Amniotic epithelial cell (primary cell): ENCODE results near the gene P4HA3.

Experiments
- DNase-seq: peaks from one replicate; pipeline ENCODE4 v3.0.0-alpha.2; 2010; ENCODE audit warnings: low read depth

P4HA3 gene

GRCh38 chr11:74316772-74317505 lies 5.5 kb upstream of the P4HA3 start:
- DNase-seq, result peak; percentile 35

DNA sequence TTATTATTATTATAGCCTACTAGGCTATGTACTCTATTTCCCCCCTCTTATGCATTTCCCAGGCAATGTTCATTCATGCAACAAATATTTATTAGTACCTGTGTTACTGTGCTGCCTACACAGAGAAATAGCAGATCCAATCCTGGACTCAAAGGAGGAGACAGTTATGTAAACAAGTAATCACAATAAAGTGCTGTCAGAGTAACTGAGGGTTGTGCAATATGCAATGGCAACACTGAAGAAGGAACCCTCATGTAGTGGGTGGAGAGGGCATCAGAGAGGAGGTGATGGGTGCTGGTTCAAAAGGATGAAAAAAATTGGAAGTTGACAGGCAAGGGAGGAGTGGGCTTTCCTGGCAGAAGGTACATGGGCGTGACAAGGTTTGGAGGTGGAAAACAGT lies 886 bp upstream of the P4HA3 start:
- peak; percentile 79 for DNase-seq

GRCh38 chr11:74310857-74311256 lies 583 bp downstream of the P4HA3 start:
- no peak for DNase-seq

GRCh38 chr11:74307434-74307833 lies 4.0 kb downstream of the P4HA3 start:
- DNase-seq, result peak; percentile 82

DNA sequence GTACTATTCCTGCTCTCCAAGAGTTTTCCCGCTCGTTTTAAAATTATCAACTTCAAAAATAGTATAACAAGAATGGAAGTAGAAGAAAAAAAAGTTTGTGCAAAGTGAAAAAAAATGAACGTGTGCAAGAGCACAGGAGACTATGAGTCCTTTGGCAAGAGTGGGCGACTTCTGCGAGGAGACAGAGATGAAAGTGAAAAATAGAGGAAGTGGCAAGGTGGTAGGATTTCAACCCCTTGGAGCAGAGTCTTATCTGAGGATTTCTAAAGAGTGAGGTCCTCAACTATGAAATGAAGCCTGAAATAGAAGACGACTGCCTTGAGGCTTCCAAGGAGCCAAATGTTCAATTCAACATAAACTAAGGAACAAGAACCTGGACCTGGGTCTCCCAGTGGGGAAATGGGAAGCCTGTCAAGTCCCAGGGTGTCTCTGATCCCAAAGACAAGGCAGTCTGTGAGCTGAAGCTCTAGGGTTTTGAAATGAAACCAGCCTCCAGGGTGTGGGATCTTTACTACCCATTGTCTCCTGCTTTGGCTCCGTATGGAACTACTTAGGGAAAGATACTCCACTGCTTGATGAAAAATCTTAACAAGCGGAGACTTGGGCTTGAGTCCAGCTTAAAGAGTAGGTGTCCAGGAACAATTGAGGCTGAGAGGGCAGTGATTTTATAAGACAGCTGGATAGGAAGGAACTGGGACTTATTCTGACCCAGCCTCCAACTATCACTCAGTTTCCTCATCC lies 4.8 kb downstream of the P4HA3 start:
- no peak for DNase-seq

GRCh38 chr11:74299015-74299414 lies 12.4 kb downstream of the P4HA3 start:
- DNase-seq, result no peak

GRCh38 chr11:74297484-74297883 lies 14.0 kb downstream of the P4HA3 start:
- DNase-seq, result no peak

- DNase-seq, result peak; percentile 94
These were observed 22.5 kb downstream of the P4HA3 start for GRCh38 chr11:74288911-74289310.

DNA sequence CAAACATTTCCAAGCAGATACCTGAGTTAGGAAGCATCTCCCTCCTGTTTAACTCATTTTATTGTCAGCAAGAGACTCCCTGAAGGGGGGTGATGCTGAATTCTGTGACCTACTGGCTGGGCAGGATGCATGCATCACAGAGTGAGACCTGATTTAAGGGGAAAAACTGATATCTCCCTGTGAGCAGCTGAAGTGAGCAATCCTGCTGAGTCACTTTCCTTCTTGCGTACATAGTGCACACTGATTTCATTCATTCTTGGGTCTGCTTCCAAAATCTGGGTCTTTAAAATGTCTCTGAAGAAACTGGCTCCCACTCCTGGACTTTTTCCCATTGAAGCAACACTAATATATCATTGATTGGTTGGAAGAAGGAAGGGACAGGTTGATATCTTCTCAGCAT lies 23.3 kb downstream of the P4HA3 start:
- peak; percentile 97 for DNase-seq

DNA sequence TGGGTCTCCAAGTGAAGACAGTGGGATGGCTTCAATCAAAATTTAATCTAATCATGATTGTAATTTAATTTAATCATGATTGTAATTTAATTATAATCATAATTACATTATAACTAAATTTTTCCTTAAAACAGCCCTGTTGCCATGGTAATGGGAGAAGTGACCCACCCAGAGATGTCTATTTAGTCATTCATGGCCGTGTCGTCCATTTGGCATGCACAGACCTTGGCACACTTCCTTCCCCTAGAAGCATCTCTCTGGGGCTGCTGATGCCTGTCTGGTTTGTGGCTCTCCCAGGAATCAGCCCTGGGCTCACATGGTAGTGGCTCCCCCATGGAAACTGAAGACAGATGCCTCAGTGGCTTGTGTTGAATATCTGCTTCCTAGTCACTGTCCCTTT lies 27.0 kb downstream of the P4HA3 start:
- no peak for DNase-seq

- no peak for DNase-seq
These were observed 27.8 kb downstream of the P4HA3 start for GRCh38 chr11:74283580-74284180.

DNA sequence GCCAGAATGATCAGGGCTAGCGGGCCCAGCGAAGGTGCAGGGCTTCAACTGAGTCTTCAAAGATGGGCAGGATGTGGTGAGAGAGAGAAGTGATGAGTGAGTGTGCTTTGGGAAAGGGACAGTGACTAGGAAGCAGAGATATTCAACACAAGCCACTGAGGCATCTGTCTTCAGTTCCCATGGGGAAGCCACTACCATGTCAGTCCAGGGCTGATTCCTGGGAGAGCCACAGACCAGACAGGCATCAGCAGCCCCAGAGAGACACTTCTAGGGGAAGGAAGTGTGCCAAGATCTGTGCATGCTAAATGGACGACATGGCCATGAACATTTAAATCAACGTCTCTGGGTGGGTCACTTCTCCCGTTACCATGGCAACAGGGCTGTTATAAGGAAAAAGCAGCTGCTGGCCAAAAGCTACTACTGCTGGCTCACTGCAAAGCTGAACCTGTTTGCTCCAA lies 28.5 kb downstream of the P4HA3 start:
- no peak for DNase-seq

DNA sequence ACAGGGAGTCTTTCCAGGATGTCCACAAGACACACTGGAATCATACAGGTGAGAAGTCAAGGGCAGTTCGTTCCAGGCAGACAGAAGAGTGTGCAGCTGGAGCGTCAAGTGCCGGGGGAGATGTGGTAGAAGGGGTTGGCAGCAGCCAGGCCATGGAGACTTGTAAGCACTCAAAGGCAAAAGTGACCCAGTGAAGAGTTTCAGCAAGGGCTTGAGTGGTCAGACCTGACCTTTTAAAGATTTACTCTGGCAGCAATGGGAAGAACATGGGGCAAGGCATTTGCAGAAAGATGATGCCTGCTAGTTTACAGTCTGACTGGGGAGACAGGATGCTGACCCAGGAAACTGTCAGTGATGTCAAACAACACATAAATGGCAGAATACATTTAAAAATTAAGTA lies 29.0 kb downstream of the P4HA3 start:
- no peak for DNase-seq

DNA sequence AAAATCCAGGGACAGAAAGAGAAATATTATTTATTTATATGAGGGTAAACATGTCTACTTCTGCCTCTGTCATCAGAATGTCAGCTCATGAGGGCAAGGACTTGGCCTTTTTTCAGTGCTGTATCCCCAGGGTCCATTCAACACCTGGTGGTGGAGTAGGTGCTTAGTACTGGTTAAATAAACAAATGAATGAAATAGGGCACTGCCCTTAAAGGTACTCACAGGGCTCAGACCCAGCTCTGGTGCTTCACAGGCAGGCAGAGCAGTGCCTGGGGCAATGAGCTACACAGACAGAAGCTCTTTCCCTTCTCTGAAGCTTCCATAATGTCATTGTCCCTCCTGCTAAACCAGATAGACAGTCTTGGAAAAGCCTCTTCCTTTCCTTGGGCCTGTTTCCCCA lies 30.9 kb downstream of the P4HA3 start:
- no peak for DNase-seq

DNA sequence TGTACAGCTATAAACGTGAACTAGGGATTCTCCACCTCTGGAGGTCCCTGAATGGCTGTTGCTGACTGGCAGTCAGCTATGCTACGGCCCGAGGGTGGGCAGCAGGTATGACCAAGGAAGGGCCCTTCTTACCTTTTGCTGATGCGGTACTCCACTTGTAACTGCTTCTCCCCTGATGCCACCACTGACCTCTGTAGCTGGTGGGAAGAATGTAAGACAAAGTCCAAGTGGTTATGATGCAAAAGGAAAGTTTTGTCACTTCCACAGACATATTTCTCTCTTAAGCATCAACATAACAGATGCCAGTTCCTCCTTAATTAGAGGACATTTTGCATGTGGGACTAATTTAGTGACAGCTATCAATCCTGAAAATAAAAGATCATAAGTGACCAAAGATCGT lies 32.2 kb downstream of the P4HA3 start:
- no peak for DNase-seq

DNA sequence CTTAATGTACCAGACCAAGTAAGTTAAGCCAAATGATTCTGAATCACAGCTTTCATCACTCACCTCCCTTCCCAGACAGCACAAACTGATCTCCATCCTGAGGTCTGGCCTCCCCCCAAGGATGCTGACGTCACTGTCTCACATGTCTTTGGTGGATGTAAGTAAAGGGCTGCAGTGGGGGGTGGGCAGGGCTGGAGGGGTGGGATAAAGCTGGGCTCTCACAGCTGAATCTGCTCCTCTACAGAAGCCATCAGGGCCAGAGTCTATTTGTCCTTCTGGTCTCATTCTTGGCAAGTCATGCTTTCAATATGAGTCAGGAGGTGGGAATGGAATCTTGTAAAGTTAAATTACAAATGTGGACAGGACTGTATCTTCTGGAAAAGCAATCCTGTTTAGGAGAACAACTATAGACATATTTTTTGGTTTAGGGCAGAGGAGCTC lies 32.7 kb downstream of the P4HA3 start:
- peak; percentile 100 for DNase-seq

- peak; percentile 59 for DNase-seq
These were observed 33.3 kb downstream of the P4HA3 start for GRCh38 chr11:74278103-74278502.

DNA sequence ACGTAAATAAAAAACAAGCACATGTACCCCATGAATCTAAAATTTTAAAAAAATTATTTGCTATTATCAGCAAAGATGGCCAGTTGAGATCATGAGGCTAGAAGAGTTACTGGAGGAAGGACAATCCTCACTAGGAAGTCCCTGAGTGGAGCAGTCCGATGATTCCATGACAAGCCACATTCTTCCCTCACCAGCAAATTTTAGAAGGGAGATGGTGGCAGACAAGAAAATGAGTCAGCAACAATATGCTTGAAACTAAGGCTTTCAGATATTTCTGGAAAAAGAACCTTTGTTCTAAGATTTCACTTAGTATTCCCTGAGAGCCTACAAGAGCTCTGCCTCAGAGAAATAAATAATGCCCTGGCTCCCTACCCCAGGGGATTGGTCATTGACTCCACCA lies 34.9 kb downstream of the P4HA3 start:
- no peak for DNase-seq

DNA sequence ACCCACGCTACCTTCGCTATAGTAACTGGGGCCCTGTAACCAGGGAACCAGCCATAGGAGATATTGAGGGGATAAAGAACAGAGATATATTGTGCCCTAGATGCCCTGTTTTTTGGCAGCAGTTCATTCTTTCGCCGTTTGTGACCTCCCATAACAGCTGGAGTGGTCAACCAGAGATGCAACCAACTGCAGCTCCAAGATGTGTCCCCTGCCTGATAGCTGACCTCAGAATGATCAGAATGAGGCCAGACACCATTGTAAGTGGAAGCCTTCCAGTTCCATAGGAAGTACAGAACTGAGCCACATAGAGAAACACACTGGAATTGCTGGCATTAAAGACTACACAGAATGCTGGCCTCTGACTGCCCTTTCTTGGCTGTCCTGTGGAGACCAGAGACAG lies 39.2 kb downstream of the P4HA3 start:
- no peak for DNase-seq

DNA sequence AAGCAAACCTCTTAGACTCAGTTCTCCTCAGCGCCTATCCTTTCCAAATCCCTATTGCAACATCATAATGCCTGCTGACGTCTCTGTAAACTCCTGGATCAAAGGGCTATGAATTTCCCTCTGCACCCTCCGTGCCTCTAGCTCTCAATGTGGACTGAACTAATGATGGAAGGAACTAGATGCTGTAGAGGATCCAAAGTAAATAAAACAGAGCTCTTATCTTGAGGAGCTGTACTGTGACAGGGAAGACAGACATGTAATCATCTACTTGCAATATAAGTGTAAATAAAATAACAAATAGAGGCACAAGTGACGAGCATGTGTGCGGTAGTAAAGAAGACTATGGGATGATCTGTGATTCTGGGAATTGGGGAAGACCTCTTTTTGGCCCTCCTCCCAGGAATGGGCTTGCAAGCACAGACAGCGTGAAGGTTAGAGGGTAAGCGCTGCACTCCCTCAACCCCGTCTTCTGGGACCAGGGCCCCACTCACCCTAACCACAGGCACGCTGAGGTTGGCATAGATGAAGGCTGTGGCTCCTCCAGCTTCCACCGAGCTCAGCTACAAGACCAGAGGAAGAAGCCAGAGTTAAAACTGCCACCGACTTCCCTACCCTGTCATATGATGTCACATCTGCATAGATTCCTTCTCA lies 42.2 kb downstream of the P4HA3 start:
- DNase-seq, result peak; percentile 97

DNA sequence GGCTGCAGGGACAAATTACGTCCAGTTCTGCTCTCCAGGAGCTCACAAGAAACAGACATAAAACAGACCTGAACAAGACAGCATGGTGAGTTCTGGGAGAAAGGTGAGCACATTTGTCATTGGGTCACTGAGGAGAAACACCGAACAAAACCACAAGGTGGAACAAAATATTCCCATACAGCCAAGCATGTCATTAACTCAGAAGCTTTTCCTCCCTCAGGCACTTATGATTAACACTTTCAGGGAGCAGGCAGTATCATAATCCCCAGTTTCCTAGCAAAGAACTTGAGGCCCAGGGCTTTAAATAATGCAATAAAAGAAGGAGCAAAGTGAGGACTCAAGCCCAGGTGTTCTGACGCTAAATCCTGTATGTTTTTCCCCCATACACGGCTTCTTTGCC lies 43.0 kb downstream of the P4HA3 start:
- no peak for DNase-seq

DNA sequence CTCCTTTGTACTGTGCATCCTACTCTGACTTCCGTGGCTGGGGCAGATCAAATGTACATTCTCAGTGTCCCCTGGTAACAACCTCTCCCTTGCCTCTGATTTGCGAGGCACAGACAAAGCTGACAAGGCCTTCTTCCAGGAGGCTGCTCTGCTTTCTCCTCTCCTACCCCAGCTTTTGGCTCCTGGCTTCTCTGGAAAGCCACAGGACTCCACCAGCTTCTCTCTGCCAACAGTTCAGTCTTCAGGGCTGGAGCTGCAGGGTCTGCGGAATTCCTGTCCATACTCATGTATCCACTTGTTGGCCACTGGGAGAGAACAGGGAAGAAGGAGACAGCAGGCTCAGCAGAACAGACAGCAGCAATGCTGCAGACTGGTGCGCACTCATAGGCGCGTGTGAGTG lies 44.4 kb downstream of the P4HA3 start:
- no peak for DNase-seq

DNA sequence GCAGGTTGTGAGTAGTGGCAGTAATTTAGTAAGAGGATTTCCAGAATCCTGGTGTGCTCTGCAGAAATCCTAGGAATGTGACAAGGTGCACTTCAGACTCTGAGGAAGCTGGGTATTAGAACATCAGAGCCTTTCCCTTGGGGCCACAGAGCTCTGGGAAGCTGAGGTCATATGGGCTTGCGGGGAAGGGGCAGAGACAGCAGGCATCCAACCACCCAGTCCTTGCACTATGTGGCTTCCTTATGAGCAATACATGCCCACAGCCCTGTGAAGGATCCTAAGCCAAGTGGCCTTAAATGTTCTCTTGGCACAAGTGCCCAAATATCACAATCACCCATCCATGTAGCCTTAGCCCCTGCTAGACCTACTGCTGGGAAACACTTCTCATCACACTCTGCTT lies 46.2 kb downstream of the P4HA3 start:
- peak; percentile 33 for DNase-seq
